Transverse colon (tissue), 4 donors: Measurements from ENCODE around the gene TRUB2. TPM values are rescaled to one million over a fixed set of nuclear protein-coding genes. Genes with fewer than 3 reads are reported as not detected.

Source experiments
- DNase-seq: peaks from one replicate; pipeline ENCODE4 v3.0.0-alpha.2; 2019
- H3K27ac ChIP-seq, 4 donors: fragments of 200-600 bp; sonication (generic); 2 replicates each; pipeline ENCODE4 v1.5.1; 2016 to 2018; ENCODE audit warnings: inconsistent platforms in 4 of 4
- H3K27me3 ChIP-seq: fragments of 200-600 bp; sonication (generic); 2 replicates; pipeline ENCODE4 v1.5.1; 2017; ENCODE audit warnings: inconsistent platforms
- H3K36me3 ChIP-seq, 4 donors: fragments of 200-600 bp; sonication (generic); 2 replicates each; pipeline ENCODE4 v1.5.1; 2017 to 2019; ENCODE audit warnings: inconsistent platforms in 4 of 4
- H3K4me1 ChIP-seq, 4 donors: fragments of 200-600 bp; sonication (generic); 2 replicates each; pipeline ENCODE4 v1.5.1; 2017 to 2020; ENCODE audit warnings: inconsistent platforms in 4 of 4
- H3K4me3 ChIP-seq, 4 donors: fragments of 200-600 bp; sonication (generic); 1 replicate in 1 of 4; 2 replicates in 3 of 4; pipeline versions ENCODE4 v1.5.1 to v1.6.1; 2017 to 2019; ENCODE audit warnings: inconsistent platforms in 4 of 4
- H3K9me3 ChIP-seq, 2 donors: fragments of 200-600 bp; sonication (generic); 2 replicates each; pipeline ENCODE4 v1.5.1; 2017 to 2019; ENCODE audit warnings: inconsistent platforms in 2 of 2
- EP300 ChIP-seq: sonication (generic); formaldehyde crosslinking; IDR thresholded peaks from one replicate; pipeline ENCODE4 v1.6.1; 2017; ENCODE audit warnings: antibody characterized with exemption, low read depth
- POLR2A ChIP-seq: fragments of 450-650 bp; IDR thresholded peaks from one replicate; pipeline ENCODE4 v1.6.1; 2016; ENCODE audit warnings: antibody characterized with exemption, mild to moderate bottlenecking, moderate library complexity
- POLR2AphosphoS5 ChIP-seq, 3 donors: sonication (generic); formaldehyde crosslinking; IDR thresholded peaks; one replicate each; pipeline ENCODE4 v1.6.1; 2016; ENCODE audit warnings: antibody characterized with exemption in 3 of 3
- WGBS, 2 donors: methylation state at CpG; one replicate each; pipeline ENCODE4 v1.1.5; 2018; ENCODE audit warnings: low coverage in 1 of 2; 5-methylcytosine and 5-hydroxymethylcytosine counted together
- in situ Hi-C, 4 donors: fragments of 200-750 bp; cut with MboI; loops; one replicate each; pipeline versions ENCODE4 v1.15.0 to v1.15.1; 2017; ENCODE audit warnings: low sequenced_read_pairs in 3 of 4, low pct_ligation_motif_present in 1 of 4, low pct_unique_long_range_greater_than_20kb in 1 of 4
- intact Hi-C: fragments of 100-400 bp; cut with DNase I; formaldehyde crosslinking; loops from one replicate; pipeline ENCODE4 v1.15.1; 2023; ENCODE audit warnings: low total_unique reads
- total RNA-seq, 4 donors: library from RNA; depleted of rRNA; stranded (reverse); fragments of >200 nt; gene quantifications; one replicate each; pipeline ENCODE4 v1.1.0, GENCODE V29; 2016
- TF ChIP-seq, protein P1 (sequence below), 5 experiments: fragments of 200-600 bp in 3 of 5; fragments of 450-650 bp in 2 of 5; sonication (generic) in 3 of 5; IDR thresholded peaks; 1 replicate in 2 of 5; 2 replicates in 3 of 5; pipeline ENCODE4 v1.5.1; 2016 to 2017; ENCODE audit warnings: antibody characterized with exemption in 5 of 5, inconsistent platforms in 3 of 5, mild to moderate bottlenecking in 2 of 5, moderate library complexity in 1 of 5

Gene TRUB2
- total RNA-seq, 4 donors from 2014 or later = 6.0 to 47.0 (median 12.5) TPM

DNA sequence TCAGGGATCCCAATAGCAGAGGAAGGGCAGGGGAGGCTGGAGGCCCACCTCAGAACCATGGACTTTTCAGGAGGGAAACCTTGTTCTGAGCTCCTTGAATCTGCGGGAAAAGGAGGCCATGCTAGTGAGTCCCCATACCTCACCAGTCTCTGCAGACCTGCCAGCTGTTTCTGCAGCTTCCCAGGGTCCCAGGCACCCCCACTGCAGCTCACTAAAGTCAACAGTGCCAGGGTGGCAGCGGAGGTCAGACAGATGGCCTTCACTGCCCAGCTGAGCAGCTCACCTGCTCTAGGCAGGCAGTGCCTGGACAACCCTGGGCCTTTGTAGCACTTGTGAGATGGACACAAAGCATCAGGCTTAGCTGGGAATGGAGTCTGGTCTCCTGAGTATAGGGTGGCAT lies 13.7 kb upstream of the TRUB2 start:
- in situ Hi-C loops (no loop called here), intact Hi-C loops (no loop called here)
- DNase-seq = no peak
- peaks cover 0 to 4% (median 0%) of the 10 kb centered on the region in 4 donors for H3K36me3 ChIP-seq
- 86% methylated on average over 2 of the region's 2 CpGs; no CpG with 5 or more reads in 1 of the 2 donors for WGBS, 2 donors
- peaks cover under 1 to 9% (median 6%) of the 10 kb centered on the region in 4 donors for H3K4me1 ChIP-seq
- TF ChIP-seq POLR2A = no peak
- no peak for TF ChIP-seq POLR2AphosphoS5 (IDR thresholded peaks at IDR 0.05)
- TF ChIP-seq EP300 = no peak
- TF ChIP-seq, protein P1, sequence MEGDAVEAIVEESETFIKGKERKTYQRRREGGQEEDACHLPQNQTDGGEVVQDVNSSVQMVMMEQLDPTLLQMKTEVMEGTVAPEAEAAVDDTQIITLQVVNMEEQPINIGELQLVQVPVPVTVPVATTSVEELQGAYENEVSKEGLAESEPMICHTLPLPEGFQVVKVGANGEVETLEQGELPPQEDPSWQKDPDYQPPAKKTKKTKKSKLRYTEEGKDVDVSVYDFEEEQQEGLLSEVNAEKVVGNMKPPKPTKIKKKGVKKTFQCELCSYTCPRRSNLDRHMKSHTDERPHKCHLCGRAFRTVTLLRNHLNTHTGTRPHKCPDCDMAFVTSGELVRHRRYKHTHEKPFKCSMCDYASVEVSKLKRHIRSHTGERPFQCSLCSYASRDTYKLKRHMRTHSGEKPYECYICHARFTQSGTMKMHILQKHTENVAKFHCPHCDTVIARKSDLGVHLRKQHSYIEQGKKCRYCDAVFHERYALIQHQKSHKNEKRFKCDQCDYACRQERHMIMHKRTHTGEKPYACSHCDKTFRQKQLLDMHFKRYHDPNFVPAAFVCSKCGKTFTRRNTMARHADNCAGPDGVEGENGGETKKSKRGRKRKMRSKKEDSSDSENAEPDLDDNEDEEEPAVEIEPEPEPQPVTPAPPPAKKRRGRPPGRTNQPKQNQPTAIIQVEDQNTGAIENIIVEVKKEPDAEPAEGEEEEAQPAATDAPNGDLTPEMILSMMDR (IDR thresholded peaks at IDR 0.05) = no peak
- no peak overlapping the region for H3K27ac ChIP-seq
- no peak overlapping the region for H3K4me3 ChIP-seq
- no peaks in the 10 kb centered on the region for H3K27me3 ChIP-seq
- no peaks in the 10 kb centered on the region for H3K9me3 ChIP-seq

DNA sequence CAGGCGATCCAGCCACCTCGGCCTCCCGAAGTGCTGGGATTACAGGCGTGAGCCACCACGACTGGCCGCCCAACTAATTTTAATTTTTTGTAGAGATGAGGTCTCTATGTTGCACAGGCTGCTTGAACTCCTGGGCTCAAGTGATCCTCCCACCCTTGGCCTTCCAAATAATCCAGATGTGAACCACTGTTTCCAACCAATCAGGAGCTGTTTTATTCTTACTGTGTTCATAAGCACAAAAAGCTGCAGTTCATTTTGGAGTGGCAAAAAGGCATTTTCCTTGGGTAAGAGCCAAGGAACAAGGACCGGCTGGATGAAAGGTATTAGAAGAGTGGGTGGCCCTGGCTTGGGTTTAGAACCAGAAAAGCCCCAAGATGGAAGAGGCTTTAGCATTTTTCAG lies 12.9 kb upstream of the TRUB2 start:
- H3K27ac ChIP-seq = no peak overlapping the region
- no peaks in the 10 kb centered on the region for H3K9me3 ChIP-seq
- H3K4me3 ChIP-seq = no peak overlapping the region
- WGBS, 2 donors = 80 to 86% methylated on average over 2 to 7 of the region's 7 CpGs
- H3K27me3 ChIP-seq = no peaks in the 10 kb centered on the region
- H3K4me1 ChIP-seq = peaks cover 0 to 6% (median 5%) of the 10 kb centered on the region in 4 donors
- in situ Hi-C loops (no loop called here), intact Hi-C loops (no loop called here)
- DNase-seq = no peak
- TF ChIP-seq EP300 (no peak), POLR2AphosphoS5 (IDR thresholded peaks at IDR 0.05) (no peak), POLR2A (no peak)
- TF ChIP-seq, protein P1 (IDR thresholded peaks at IDR 0.05) = no peak
- H3K36me3 ChIP-seq = peaks cover 0 to 4% (median 0%) of the 10 kb centered on the region in 4 donors

DNA sequence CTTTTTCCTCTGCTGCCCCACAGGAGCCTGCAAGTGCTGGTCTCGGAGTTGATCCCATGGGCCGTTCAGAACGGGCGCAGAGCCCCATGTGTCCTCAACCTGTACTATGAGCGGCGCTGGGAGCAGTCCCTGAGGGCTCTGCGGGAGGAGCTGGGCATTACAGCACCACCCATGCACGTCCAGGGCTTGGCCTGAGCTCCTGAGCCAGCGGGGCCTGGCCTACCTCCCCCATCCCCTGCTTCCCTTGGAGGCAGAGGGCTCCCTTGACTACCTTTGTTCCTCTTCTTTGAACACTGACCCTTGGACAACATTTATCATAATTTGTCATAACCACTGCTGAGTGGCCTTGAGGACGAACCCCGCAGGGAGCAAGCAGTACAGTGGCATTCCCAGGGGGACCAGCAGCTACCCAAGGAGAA lies 11.2 kb upstream of the TRUB2 start:
- H3K9me3 ChIP-seq = no peaks in the 10 kb centered on the region
- in situ Hi-C loops (no loop called here), intact Hi-C loops (loop anchor here (1.0 to 5.0 kb wide), 2 partner anchors 19 to 1591 kb away; no protein-coding TSS in a partner anchor)
- WGBS, 2 donors = 79% methylated on average over 11 of the region's 11 CpGs; no CpG with 5 or more reads in 1 of the 2 donors
- DNase-seq = no peak
- H3K27me3 ChIP-seq = no peaks in the 10 kb centered on the region
- peaks cover 0 to 4% (median 0%) of the 10 kb centered on the region in 4 donors for H3K36me3 ChIP-seq
- peaks cover 0 to 6% (median 3%) of the 10 kb centered on the region in 4 donors for H3K4me1 ChIP-seq
- TF ChIP-seq, protein P1 (IDR thresholded peaks at IDR 0.05) = no peak
- no peak for TF ChIP-seq EP300
- no peak for TF ChIP-seq POLR2A
- no peak for TF ChIP-seq POLR2AphosphoS5 (IDR thresholded peaks at IDR 0.05)
- no peak overlapping the region for H3K27ac ChIP-seq
- H3K4me3 ChIP-seq = no peak overlapping the region

DNA sequence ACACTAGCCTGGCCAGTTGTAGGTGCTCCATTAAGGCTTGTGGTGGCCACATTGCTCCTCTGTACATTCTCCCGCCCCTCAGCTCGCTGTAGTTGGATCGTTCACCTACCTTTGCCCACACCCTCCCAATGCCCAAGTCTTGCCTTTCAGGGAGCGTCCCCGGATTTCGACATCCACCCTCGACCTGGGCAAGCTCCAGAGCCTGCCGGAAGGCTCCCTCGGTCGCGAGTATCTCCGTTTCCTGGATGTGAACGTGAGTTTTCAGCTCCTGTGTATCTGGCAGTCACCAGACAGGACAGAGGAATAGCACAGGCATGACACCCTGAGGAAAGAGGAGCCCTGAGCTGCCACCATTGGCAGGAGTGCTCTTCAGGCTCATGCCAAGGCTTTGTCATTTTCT lies 3.4 kb upstream of the TRUB2 start:
- Histone ChIP-seq H3K36me3 (peaks cover 0 to 11% (median 3%) of the 10 kb centered on the region in 4 donors), H3K4me1 (peaks cover 16 to 29% (median 24%) of the 10 kb centered on the region in 4 donors), H3K27me3 (no peaks in the 10 kb centered on the region), H3K27ac (no peak overlapping the region), H3K4me3 (no peak overlapping the region), H3K9me3 (no peaks in the 10 kb centered on the region)
- 94% methylated on average over 13 of the region's 13 CpGs; no CpG with 5 or more reads in 1 of the 2 donors for WGBS, 2 donors
- in situ Hi-C loops (no loop called here), intact Hi-C loops (no loop called here)
- TF ChIP-seq, protein P1 (IDR thresholded peaks at IDR 0.05) = no peak
- no peak for TF ChIP-seq POLR2AphosphoS5 (IDR thresholded peaks at IDR 0.05)
- no peak for TF ChIP-seq EP300
- TF ChIP-seq POLR2A = no peak
- DNase-seq = no peak
